ENCODE results near the gene SAGE1. TPM values are rescaled to one million over a fixed set of nuclear protein-coding genes. Genes with fewer than 3 reads are reported as not detected.
"Not testable (repeated sequence)": the region's sequence is repeated elsewhere in the genome, so short reads cannot be mapped to it uniquely, and the experiment has no call there.

The SAGE1 gene
- polyA plus RNA-seq (ENCODE audit: insufficient read length in 4 of 4), result not detected

GRCh38 chrX:135893294-135893817, at the start of gene SAGE1, which contains the start of gene CT45A10:
Gene SAGE1 (plus strand): TSS chrX:135893716. CDS start chrX:135896243, 2,527 bp downstream.
Gene CT45A10 (minus strand): TSS chrX:135893444. CDS start chrX:135885344, 8,100 bp downstream.
- no peak for DNase-seq (ENCODE audit: low read depth in 4 of 4, low spot score in 3 of 4)

GRCh38 chrX:135854438-135854837, 39.1 kb upstream of the SAGE1 start, which contains the start of gene CT45A8:
Gene CT45A8 (minus strand): TSS chrX:135854538. CDS start chrX:135850783, 3,755 bp downstream.
- DNase-seq (ENCODE audit: low read depth in 4 of 4, low spot score in 3 of 4), result not testable (repeated sequence)

- DNase-seq (ENCODE audit: low read depth in 4 of 4, low spot score in 3 of 4), result not testable (repeated sequence)
These were observed 21.8 kb upstream of the SAGE1 start, which contains the start of gene CT45A9 for GRCh38 chrX:135871712-135872111. Gene CT45A9 (minus strand): TSS chrX:135871812. CDS start chrX:135868061, 3,751 bp downstream.

GRCh38 chrX:135882741-135883140, 10.8 kb upstream of the SAGE1 start:
- DNase-seq (ENCODE audit: low read depth in 4 of 4, low spot score in 3 of 4), result not testable (repeated sequence)

GRCh38 chrX:135888230-135888629, 5.3 kb upstream of the SAGE1 start:
- DNase-seq (ENCODE audit: low read depth in 4 of 4, low spot score in 3 of 4), result not testable (repeated sequence)

GRCh38 chrX:135888976-135889375, 4.5 kb upstream of the SAGE1 start:
- not testable (repeated sequence) for DNase-seq (ENCODE audit: low read depth in 4 of 4, low spot score in 3 of 4)

- DNase-seq (ENCODE audit: low read depth in 4 of 4, low spot score in 3 of 4), result no peak
These were observed 3.4 kb upstream of the SAGE1 start for GRCh38 chrX:135890087-135890585.

GRCh38 chrX:135892781-135893180, 735 bp upstream of the SAGE1 start:
- DNase-seq (ENCODE audit: low read depth in 4 of 4, low spot score in 3 of 4), result no peak

- DNase-seq (ENCODE audit: low read depth in 4 of 4, low spot score in 3 of 4), result no peak
These were observed 16.7 kb downstream of the SAGE1 start for GRCh38 chrX:135910251-135910650.

- no peak for DNase-seq (ENCODE audit: low read depth in 4 of 4, low spot score in 3 of 4)
These were observed 20.9 kb downstream of the SAGE1 start for GRCh38 chrX:135914404-135914803.

- not testable (repeated sequence) for DNase-seq (ENCODE audit: low read depth in 4 of 4, low spot score in 3 of 4)
These were observed 27.0 kb downstream of the SAGE1 start for GRCh38 chrX:135920516-135920915.

GRCh38 chrX:135923353-135923752, 29.8 kb downstream of the SAGE1 start:
- no peak for DNase-seq (ENCODE audit: low read depth in 4 of 4, low spot score in 3 of 4)

GRCh38 chrX:135927897-135928296, 34.4 kb downstream of the SAGE1 start:
- no peak for DNase-seq (ENCODE audit: low read depth in 4 of 4, low spot score in 3 of 4)

GRCh38 chrX:135931644-135932487, 38.4 kb downstream of the SAGE1 start:
- peak in 2 of 4 donors; percentile 2 to 6 for DNase-seq (ENCODE audit: low read depth in 4 of 4, low spot score in 3 of 4)

GRCh38 chrX:135944486-135944885, 51.0 kb downstream of the SAGE1 start:
- DNase-seq (ENCODE audit: low read depth in 4 of 4, low spot score in 3 of 4), result no peak

- DNase-seq (ENCODE audit: low read depth in 4 of 4, low spot score in 3 of 4), result no peak
These were observed 57.8 kb downstream of the SAGE1 start for GRCh38 chrX:135951291-135951690.

Other genes with a start within 250 kb of the SAGE1 start
- not detected for gene CT45A1, start 180.1 kb upstream of the SAGE1 start, polyA plus RNA-seq (ENCODE audit: insufficient read length in 4 of 4)
- not detected for gene CT45A3, start 125.5 kb upstream of the SAGE1 start, polyA plus RNA-seq (ENCODE audit: insufficient read length in 4 of 4)
- not detected for gene CT45A5, start 108.2 kb upstream of the SAGE1 start, polyA plus RNA-seq (ENCODE audit: insufficient read length in 4 of 4)
- not detected for gene CT45A6, start 90.9 kb upstream of the SAGE1 start, polyA plus RNA-seq (ENCODE audit: insufficient read length in 4 of 4)
- gene CT45A2, start 73.7 kb upstream of the SAGE1 start, polyA plus RNA-seq (ENCODE audit: insufficient read length in 4 of 4), result not detected
- gene CT45A7, start 56.4 kb upstream of the SAGE1 start, polyA plus RNA-seq (ENCODE audit: insufficient read length in 4 of 4), result under 1 TPM in 1 of 4 donors, not detected in 3; 0.29 TPM
- gene CT45A8, start 39.2 kb upstream of the SAGE1 start, polyA plus RNA-seq (ENCODE audit: insufficient read length in 4 of 4), result not detected
- gene CT45A9, start 21.9 kb upstream of the SAGE1 start, polyA plus RNA-seq (ENCODE audit: insufficient read length in 4 of 4), result not detected
- not detected for gene CT45A10, start 272 bp upstream of the SAGE1 start, polyA plus RNA-seq (ENCODE audit: insufficient read length in 4 of 4)
- gene MMGT1, start 80.3 kb downstream of the SAGE1 start, polyA plus RNA-seq (ENCODE audit: insufficient read length in 4 of 4), result 10 to 100 TPM; 26.8 to 34.0 (median 28.6) TPM
- gene SLC9A6, start 91.7 kb downstream of the SAGE1 start, polyA plus RNA-seq (ENCODE audit: insufficient read length in 4 of 4), result 10 to 100 TPM; 11.8 to 18.3 (median 16.8) TPM